HK-2 (cell line): ENCODE results near the gene DIPK1C.

Experiments
- DNase-seq: peaks from one replicate; pipeline ENCODE4 v3.0.0-alpha.2; 2018; ENCODE audit not compliant: unreplicated experiment

DIPK1C gene

GRCh38 chr18:74482697-74483096, 25.6 kb upstream of the DIPK1C start:
- no peak for DNase-seq

DNA sequence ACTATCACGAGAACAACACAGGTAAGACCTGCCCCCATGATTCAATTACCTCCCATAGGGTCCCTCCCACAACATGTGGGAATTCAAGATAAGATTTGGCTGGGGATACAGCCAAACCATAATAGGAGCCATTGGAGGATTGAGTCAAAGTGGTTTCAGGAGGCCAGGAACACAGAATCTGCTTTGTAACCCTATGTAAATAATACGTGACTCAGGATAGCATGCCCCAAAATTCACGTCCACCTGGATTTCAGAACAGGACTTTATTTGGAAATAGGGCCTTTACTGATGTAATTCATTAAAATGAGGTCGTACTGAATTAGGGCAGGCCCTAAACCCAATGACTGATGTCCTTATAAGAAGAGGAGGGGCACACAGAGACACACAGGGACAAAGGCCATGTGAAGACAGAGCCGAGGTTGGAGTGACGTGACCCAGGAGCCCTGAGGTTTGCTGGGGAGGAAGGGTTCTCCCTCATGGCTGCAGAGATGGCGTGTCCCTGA, 23.1 kb upstream of the DIPK1C start:
- DNase-seq, result no peak

- no peak for DNase-seq
Measured at GRCh38 chr18:74479486-74480148, 22.5 kb upstream of the DIPK1C start.

DNA sequence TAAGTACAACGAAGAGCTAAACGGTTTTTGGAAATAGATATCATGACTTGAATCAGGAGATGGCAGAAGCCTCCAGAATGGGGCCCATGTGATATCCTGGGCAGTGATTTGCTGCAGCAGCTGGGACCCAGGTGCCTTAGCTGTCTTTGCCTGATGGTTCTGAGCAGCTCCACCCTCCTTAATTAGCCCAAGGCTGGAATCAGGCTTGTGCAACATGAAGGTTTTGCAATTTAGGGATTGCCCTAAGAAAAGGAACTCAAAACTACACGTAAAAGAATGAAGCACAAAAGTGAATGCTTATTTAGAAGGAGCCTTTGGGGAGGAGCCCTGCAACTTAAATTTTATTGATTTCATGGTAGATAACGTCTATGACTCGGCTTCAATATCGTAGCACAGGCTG, 21.8 kb upstream of the DIPK1C start:
- no peak for DNase-seq

DNA sequence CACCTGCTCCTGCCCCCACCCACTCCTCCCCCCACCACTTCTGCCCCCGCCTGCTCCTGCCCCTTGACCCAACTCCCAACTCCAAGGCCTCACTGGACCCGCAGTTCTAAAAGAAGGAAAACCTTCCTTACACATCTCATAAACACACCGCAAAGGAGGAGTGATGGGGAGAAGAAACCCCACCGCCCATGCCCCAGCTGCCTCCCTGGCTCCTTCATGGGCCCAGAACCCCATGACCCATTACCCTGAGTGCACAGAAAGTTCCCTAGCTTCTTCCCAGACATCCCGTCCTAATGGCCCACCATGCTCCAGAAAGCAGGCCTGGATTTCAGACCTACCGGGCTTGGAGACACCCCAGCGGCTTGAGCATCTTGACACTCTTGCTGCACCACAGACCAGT, 21.2 kb upstream of the DIPK1C start:
- DNase-seq, result no peak

- DNase-seq, result no peak
Measured at GRCh38 chr18:74477771-74478170, 20.7 kb upstream of the DIPK1C start.

DNA sequence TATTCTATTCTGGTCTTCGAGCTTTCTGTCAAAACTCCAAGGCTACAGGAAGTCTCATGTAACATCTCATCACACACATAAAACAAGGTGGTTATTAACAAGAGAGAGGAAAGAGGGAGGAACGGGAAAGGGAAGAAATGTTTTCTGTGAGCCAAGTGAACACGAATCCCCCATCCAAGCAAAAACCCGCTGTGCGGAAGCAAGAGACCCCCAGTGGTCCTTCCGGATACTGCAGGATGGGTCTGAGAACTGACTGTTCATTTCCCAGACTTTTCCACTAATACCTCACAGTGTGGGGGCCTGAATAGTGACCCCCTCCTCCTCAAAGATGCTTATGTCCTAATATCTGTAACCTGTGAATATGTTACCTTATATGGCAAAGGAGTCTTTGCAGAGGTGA, 19.0 kb upstream of the DIPK1C start:
- DNase-seq, result peak; percentile 17

DNA sequence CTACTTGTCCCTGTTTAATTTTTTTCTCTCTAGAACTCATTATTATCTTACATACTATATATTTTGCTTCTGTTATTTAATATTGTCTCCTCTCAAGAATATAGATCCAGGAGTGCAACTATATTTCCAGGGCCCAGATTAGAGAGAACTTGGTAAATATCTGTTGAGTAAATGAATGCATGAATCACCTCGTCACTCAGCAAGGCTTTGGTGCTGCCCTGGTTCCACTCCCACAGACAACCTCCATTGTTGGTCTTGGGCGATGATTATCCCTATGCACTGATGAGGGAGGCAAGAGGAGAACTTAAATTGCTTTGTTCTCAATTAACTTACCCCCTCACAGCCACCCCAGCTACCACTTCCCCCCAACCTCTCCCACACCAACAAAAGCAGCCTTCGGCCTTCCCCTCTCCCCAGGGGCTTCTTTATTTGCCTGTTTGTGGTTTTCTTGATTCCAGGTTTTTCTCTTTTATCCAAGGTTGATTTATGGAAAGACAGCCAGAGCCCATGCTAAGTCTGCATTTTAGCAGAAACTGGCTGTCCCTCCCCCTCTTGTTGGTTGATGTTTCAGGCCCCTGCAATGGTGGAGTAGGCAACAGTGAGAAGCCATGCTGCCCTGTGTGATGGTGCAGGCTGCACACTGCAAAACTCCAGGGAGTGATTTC, 17.0 kb upstream of the DIPK1C start:
- no peak for DNase-seq

GRCh38 chr18:74472312-74472711, 15.2 kb upstream of the DIPK1C start:
- no peak for DNase-seq

DNA sequence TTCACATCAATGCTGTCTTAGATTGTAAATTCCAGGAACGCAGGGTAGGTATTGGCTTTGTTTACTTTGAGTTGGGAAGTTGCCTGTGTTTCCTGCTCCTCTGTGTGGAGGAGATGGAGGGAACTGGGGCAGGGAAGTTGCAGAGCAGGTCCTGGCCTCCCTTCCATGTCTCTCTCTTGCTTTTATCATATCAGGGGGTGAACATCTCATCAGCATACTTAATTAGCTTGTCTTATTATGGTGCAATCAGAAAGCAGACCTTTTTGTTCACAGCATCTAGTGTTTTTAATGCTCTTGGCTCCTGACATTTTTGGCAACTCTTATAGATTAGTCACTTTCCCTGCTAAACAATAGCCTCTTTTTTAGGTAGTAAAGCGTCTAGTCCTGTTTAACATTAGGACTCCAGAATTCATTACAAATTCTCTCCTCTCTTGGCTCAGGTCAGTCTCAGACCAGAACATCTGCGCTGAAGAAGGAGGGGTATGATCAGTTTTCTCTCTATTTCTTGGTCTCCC, 11.5 kb upstream of the DIPK1C start:
- DNase-seq, result no peak

- no peak for DNase-seq
Measured at GRCh38 chr18:74465775-74466174, 8.7 kb upstream of the DIPK1C start.

DNA sequence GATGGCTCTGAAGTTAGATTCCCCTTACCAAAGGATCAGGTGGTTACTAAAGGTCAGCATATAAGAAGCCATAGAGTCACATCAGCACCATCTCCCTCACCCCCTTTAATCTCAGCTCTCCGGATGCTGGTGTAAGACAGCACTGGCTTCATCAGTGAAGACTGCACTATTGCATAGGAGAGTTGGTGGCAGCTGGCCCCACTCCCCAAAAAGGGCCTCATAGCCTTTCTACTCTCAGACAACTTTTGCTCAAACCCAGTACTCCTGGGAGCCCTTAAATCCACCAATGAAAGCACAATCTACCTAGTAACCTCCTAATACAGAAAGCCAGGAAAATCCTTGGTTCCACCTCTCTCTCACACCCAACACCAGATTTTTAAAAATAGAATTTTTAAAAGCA, 6.9 kb upstream of the DIPK1C start:
- no peak for DNase-seq

DNA sequence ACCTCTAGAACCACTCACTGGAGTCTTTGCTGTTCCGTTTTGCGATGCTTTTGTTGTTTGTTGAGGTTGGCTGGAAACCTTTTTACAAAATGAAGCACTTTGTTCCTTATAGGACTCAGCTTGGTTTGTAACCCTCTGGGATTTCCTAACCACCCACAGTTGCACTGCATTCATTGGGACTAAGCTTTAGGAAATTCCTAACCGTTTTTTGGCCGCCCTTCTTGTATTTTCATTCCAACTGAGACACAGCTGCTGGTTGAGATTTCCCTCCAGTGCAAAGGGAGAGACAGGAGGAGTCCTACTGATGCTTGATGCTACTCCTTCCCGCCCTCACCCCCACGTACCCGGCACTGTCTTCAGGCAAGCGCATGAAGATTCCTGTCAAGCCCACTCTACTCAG, 6.1 kb upstream of the DIPK1C start:
- DNase-seq, result no peak

DNA sequence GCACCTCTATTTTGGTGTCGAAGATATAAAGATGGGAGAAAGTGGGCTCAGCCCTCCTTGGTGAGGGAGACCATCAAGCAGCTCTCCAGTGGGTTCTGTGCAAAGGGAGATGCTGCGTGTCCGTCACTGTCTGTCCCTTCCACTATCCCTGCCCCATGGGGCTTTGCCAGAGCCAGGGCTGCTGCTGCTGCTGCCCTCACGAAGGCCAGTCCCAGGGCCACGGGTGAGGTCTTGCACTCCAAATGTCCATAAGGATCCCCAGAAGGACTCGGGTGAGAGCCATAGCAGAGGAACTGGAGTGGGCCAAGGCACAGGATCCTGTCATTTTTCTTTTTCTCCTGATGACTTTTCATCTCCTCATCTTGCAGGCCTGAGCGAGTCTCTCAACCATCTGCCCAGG, 3.7 kb upstream of the DIPK1C start:
- DNase-seq, result no peak

- DNase-seq, result no peak
Measured at GRCh38 chr18:74459889-74460288, 2.8 kb upstream of the DIPK1C start.

- DNase-seq, result no peak
Measured at GRCh38 chr18:74457725-74458421, 765 bp upstream of the DIPK1C start.

DNA sequence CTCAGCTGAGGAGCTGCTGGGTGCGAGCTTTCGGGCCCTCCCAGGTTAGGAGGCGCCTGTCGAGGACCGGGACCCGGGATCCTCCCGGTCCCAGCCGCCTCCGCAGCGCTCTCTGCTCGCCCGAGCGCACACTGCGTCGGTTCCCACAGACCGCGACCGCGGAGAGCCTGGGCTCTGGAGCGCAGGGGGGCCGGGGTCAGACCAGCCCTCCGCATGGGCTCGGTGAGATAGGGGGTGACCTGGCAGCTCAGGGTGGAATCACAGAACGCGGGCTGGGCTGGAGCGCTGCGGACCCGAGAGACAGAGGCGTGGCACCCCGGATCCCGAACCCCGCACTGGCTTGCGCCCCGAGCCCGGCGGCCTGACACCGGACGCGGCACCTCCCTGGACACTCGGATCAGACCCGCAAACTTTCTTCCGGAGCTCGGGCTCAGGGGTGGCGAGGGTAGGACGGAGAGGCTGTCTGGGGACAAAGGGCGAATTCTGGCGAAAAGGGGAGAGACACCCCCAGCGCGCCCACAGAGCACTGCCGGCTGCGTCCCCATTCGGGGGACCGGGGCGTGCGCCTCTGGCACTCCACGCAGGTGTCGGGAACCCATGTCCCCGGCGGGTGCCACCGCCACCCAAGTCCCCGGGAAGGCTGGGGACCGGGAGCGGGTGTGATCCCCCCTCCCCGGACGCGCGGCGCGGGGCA, 612 bp downstream of the DIPK1C start:
- DNase-seq, result no peak

DNA sequence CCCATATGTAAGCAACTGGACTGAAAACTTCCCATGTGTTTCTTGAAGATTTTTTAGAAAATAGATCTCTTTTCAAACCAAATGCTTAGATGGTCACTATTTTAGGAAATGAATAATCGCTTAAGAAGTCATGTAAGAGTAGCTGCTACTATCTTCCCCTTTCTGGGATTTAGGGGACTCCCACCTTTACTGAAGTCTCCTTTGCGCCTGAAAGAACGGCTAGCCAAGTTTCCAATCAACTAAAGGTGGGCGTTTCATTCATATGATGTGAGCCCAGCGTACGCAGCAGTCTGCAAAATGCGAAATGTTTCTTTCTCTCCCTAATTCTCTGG, 1.1 kb downstream of the DIPK1C start:
- no peak for DNase-seq

DNA sequence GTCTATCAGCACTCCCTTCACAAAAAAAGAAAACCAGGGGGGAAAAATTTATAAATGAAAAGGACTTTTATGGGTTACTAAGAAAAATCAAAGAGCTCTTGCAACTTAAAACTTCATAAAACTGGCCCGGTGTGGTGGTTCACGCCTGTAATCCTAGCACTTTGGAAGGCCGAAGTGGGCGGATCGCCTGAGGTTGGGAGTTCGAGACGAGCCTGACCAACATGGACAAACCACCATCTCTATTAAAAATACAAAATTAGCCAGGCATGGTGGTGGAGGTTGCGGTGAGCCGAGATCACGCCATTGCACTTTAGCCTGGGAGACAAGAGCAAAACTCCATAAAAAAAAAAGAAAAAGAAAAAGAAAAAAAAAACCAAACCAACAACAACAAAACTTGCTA, 1.7 kb downstream of the DIPK1C start:
- DNase-seq, result no peak

DNA sequence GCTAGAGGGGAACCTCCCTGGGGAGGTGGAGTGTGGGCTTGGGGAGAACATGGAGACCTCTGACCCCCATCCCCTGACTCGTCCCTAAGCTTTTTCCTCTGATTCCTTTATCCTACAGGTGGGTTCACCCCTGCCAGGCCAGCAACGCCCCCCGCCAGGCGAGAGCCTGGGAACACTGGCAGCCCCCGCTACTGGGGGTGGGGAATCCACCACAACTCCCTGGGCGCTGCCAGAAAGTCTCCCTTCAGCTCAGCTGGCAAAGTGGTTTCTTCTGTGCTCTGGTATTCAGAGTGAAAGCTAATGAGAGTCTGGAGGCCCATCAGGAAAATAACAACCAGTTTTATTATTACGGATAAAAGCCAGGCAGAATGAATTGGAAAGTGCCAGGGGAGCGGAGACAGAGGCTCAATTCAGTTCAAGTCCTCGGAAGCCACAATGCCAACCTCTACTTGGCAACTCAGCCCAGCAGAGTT, 2.8 kb downstream of the DIPK1C start:
- no peak for DNase-seq

DNA sequence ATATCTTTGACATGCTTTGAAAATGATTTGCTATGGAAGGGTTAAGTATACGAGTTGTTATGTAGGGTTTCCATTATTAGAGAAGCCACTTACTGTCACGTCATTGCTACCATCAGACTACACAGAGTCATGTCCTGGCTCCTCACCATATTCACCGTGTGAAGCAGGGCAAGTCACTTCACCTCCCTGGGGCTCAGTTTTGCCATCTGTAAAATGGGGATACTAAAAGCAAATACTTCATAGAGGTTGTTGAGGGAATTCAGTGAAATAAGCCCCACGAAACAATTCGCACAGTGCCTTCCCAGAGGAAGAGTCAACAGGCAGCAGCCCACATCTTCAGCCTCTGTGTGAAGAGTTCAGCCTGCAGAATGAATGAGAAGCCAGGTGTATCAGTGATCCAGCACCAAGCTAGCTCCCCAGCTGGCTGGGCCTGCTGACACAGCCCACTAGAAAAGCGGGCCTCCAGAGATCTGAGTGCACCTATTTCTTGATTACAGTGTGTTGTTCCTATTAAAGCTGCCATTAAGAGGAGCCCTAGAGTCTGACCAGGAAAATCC, 3.4 kb downstream of the DIPK1C start:
- no peak for DNase-seq

- DNase-seq, result no peak
Measured at GRCh38 chr18:74453016-74453566, 4.0 kb downstream of the DIPK1C start.
